Stimulated activated CD4-positive, alpha-beta T cell treated with anti-CD3 and anti-CD28 coated beads, TNF-alpha, amount 100 ng/mL, for 4 hours (primary cell): ENCODE data around the gene RCCD1.
A peak's percentile ranks its signal among the peaks of the same experiment; 100 is the strongest.

Experiments
- DNase-seq, 3 experiments: peaks; one replicate each; pipeline ENCODE4 v3.0.0-alpha.2; 2020; ENCODE audit warnings: low read depth in 3 of 3

Gene RCCD1

GRCh38 chr15:90966262-90966661 lies 11.6 kb downstream of the RCCD1 start:
- no peak for DNase-seq

GRCh38 chr15:90967206-90967605 lies 12.5 kb downstream of the RCCD1 start:
- DNase-seq = no peak

- DNase-seq = no peak
Observed at GRCh38 chr15:90968434-90968833, 13.8 kb downstream of the RCCD1 start.

GRCh38 chr15:90970274-90970673 lies 15.6 kb downstream of the RCCD1 start:
- DNase-seq = no peak

GRCh38 chr15:90972133-90972532 lies 17.4 kb downstream of the RCCD1 start:
- DNase-seq = no peak

- DNase-seq = no peak
Observed at GRCh38 chr15:90974216-90974615, 19.5 kb downstream of the RCCD1 start.

- no peak for DNase-seq
Observed at GRCh38 chr15:90979582-90979981, 24.9 kb downstream of the RCCD1 start.

GRCh38 chr15:90981681-90982080 lies 27.0 kb downstream of the RCCD1 start:
- DNase-seq = no peak

GRCh38 chr15:90982135-90982534 lies 27.5 kb downstream of the RCCD1 start:
- no peak for DNase-seq

- no peak for DNase-seq
Observed at GRCh38 chr15:90986790-90987507, 32.3 kb downstream of the RCCD1 start.

GRCh38 chr15:90987561-90988141 lies 33.0 kb downstream of the RCCD1 start:
- DNase-seq = no peak

GRCh38 chr15:90988296-90988695 lies 33.6 kb downstream of the RCCD1 start:
- no peak for DNase-seq

GRCh38 chr15:90989040-90989768 lies 34.5 kb downstream of the RCCD1 start:
- no peak for DNase-seq

GRCh38 chr15:90990446-90990845 lies 35.8 kb downstream of the RCCD1 start:
- DNase-seq = no peak

- DNase-seq = no peak
Observed at GRCh38 chr15:90991587-90992285, 37.1 kb downstream of the RCCD1 start.

GRCh38 chr15:90994059-90994416 lies 39.4 kb downstream of the RCCD1 start:
- DNase-seq = no peak

GRCh38 chr15:90994417-90995311 lies 40.0 kb downstream of the RCCD1 start, which contains the start of gene PRC1:
TSS of gene PRC1 (minus strand) at chr15:90994535. CDS start at chr15:90994417, 118 bp downstream.
- DNase-seq = peak; percentile 92 to 98 (median 94)

GRCh38 chr15:90998737-90999136 lies 44.1 kb downstream of the RCCD1 start:
- no peak for DNase-seq

GRCh38 chr15:91001209-91001608 lies 46.5 kb downstream of the RCCD1 start:
- no peak for DNase-seq

- DNase-seq = no peak
Observed at GRCh38 chr15:91007266-91007665, 52.6 kb downstream of the RCCD1 start.
